Ascending aorta (tissue), 2 donors: ENCODE results near the gene STOX2. TPM values are rescaled to one million over a fixed set of nuclear protein-coding genes. Genes with fewer than 3 reads are reported as not detected.

Experiments
- DNase-seq, 2 donors: peaks; one replicate each; pipeline ENCODE4 v3.0.0-alpha.2; 2019; ENCODE audit warnings: low spot score in 2 of 2
- H3K27ac ChIP-seq, 2 donors: fragments of 200-600 bp; sonication (generic); one replicate each; pipeline ENCODE4 v1.5.1; 2016 to 2017; ENCODE audit warnings: mild to moderate bottlenecking in 1 of 2
- H3K27me3 ChIP-seq: fragments of 200-600 bp; sonication (generic); one replicate; pipeline ENCODE4 v1.5.1; 2017
- H3K36me3 ChIP-seq, 2 donors: fragments of 200-600 bp; sonication (generic); one replicate each; pipeline ENCODE4 v1.5.1; 2016
- H3K4me1 ChIP-seq, 2 donors: fragments of 200-600 bp; sonication (generic); one replicate each; pipeline ENCODE4 v1.5.1; 2016 to 2017; ENCODE audit warnings: mild to moderate bottlenecking in 1 of 2
- H3K4me3 ChIP-seq, 2 donors: fragments of 200-600 bp; sonication (generic); one replicate each; pipeline ENCODE4 v1.5.1; 2016 to 2017; ENCODE audit warnings: mild to moderate bottlenecking in 1 of 2
- H3K9me3 ChIP-seq, 2 donors: fragments of 200-600 bp; sonication (generic); one replicate each; pipeline ENCODE4 v1.5.1; 2016
- CTCF ChIP-seq, 3 experiments: fragments of 200-600 bp in 2 of 3; fragments of 450-650 bp in 1 of 3; sonication (generic) in 2 of 3; IDR thresholded peaks; one replicate each; pipeline ENCODE4 v1.5.1; 2016 to 2019; ENCODE audit warnings: antibody characterized with exemption in 3 of 3, mild to moderate bottlenecking in 1 of 3, moderate library complexity in 1 of 3
- intact Hi-C: fragments of 100-400 bp; cut with DNase I; formaldehyde crosslinking; loops from one replicate; pipeline ENCODE4 v1.15.1; 2023
- total RNA-seq: library from RNA; depleted of rRNA; stranded (reverse); fragments of >200 nt; gene quantifications from one replicate; pipeline ENCODE4 v1.1.0, GENCODE V29; 2016

Gene STOX2
- total RNA-seq, 1 donor from 2014 or later = 41.7 TPM

DNA sequence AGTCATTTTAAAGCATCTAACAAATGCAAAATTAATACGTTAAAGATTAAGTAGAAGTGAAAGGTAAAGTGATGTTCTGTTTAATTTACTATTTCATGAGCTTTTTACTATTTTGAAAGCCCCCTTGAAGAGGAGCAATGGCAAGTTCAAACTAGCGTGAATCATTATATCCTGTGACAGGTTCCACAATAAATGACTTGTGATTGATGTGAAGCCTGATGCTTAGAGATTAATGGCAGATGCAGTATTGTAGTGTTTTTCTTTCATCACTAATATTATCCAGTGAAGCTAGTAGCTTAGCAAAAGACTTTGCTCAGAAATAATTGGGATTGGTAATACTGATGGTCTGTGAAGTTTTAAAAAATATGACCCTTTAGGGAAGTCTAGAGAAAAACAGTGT, 57.3 kb downstream of the STOX2 start:
- Histone ChIP-seq H3K27ac (no peak overlapping the region), H3K4me3 (no peak overlapping the region), H3K9me3 (no peaks in the 10 kb centered on the region), H3K36me3 (no peaks in the 10 kb centered on the region), H3K27me3 (no peaks in the 10 kb centered on the region), H3K4me1 (no peaks in the 10 kb centered on the region)
- intact Hi-C loops = no loop called here
- no peak for TF ChIP-seq CTCF (IDR thresholded peaks at IDR 0.05)
- no peak for DNase-seq

GRCh38 chr4:183966371-183966770, 61.3 kb downstream of the STOX2 start:
- Histone ChIP-seq H3K36me3 (no peaks in the 10 kb centered on the region), H3K4me3 (no peak overlapping the region), H3K4me1 (no peaks in the 10 kb centered on the region), H3K27me3 (no peaks in the 10 kb centered on the region), H3K9me3 (no peaks in the 10 kb centered on the region), H3K27ac (no peak overlapping the region)
- TF ChIP-seq CTCF (IDR thresholded peaks at IDR 0.05) = no peak
- intact Hi-C loops = no loop called here
- no peak for DNase-seq

DNA sequence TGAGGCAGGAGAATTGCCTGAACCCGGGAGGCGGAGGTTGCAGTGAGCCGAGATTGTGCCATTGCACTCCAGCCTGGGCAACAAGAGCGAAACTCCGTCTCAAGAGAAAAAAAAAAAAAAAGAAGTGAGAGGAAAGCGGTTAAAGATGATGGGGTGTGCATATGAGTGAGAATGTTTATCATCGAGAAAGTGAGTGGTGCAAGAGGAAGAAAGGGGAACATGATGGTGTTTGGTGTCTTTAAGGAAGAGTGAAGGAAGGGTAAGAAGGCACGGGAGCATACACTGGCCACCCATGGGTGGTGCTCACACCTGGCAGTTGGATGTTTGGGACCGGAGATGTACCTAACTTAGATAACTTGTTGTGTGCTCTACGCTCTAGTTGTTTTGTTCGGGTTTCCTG, 62.2 kb downstream of the STOX2 start:
- no peaks in the 10 kb centered on the region for H3K36me3 ChIP-seq
- intact Hi-C loops = no loop called here

GRCh38 chr4:183968502-183968901, 63.4 kb downstream of the STOX2 start:
- H3K36me3 ChIP-seq = no peaks in the 10 kb centered on the region
- no peaks in the 10 kb centered on the region for H3K4me1 ChIP-seq
- no peak overlapping the region for H3K4me3 ChIP-seq
- H3K9me3 ChIP-seq = no peaks in the 10 kb centered on the region
- no peak for TF ChIP-seq CTCF (IDR thresholded peaks at IDR 0.05)
- no peak overlapping the region for H3K27ac ChIP-seq
- no peaks in the 10 kb centered on the region for H3K27me3 ChIP-seq
- intact Hi-C loops = no loop called here
- no peak for DNase-seq

More for the DNA sequence above, 62.2 kb downstream of the STOX2 start:
- Histone ChIP-seq H3K4me1 (no peaks in the 10 kb centered on the region), H3K9me3 (no peaks in the 10 kb centered on the region), H3K27ac (no peak overlapping the region), H3K4me3 (no peak overlapping the region), H3K27me3 (no peaks in the 10 kb centered on the region)
- no peak for DNase-seq
- TF ChIP-seq CTCF (IDR thresholded peaks at IDR 0.05) = no peak

- no peak overlapping the region for H3K4me3 ChIP-seq
- H3K36me3 ChIP-seq = no peaks in the 10 kb centered on the region
- H3K9me3 ChIP-seq = peaks cover 0 to 3% of the 10 kb centered on the region in 2 donors
- no peaks in the 10 kb centered on the region for H3K4me1 ChIP-seq
- intact Hi-C loops = no loop called here
- H3K27me3 ChIP-seq = no peaks in the 10 kb centered on the region
- TF ChIP-seq CTCF (IDR thresholded peaks at IDR 0.05) = no peak
- no peak overlapping the region for H3K27ac ChIP-seq
- DNase-seq = no peak
These were observed 63.8 kb downstream of the STOX2 start for GRCh38 chr4:183968931-183969330.

DNA sequence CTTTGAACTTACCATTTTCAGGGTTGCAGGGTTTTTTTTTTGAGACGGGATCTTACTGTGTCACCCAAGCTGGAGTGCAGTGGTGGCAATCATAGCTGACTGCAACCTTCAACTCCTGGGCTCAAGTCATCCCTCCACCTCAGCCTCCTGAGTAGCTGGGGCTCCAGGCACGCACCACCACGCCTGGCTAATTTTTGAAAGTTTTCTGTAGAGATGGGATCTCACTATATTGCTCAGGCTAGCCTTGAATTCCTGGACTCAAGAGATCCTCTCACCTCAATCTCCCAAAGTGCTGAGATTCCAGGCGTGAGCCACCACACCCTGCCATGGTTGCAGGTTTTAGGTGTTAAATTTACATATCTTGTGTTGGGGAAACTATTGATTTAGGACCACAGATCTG, 64.5 kb downstream of the STOX2 start:
- Histone ChIP-seq H3K36me3 (no peaks in the 10 kb centered on the region), H3K4me1 (no peaks in the 10 kb centered on the region), H3K27me3 (no peaks in the 10 kb centered on the region), H3K4me3 (no peak overlapping the region), H3K27ac (no peak overlapping the region), H3K9me3 (peaks cover 0 to 9% of the 10 kb centered on the region in 2 donors)
- TF ChIP-seq CTCF (IDR thresholded peaks at IDR 0.05) = no peak
- DNase-seq = no peak
- intact Hi-C loops = no loop called here
